ENCODE data around the gene TTC39B.

TTC39B gene

GRCh38 chr9:15220658-15221318 lies 86.2 kb downstream of the TTC39B start:
- CTCF ChIA-PET, result interaction anchor here (5.4 to 6.7 kb wide), 2 partner anchors 9 to 11 kb away, joined by 25 to 70 read pairs; no protein-coding TSS in a partner anchor
- POLR2A ChIA-PET, result no interaction called here
- no peak for TF ChIP-seq CTCF (IDR thresholded peaks at IDR 0.05; ENCODE audit: control extremely low read depth, extremely low read depth, low read depth, missing control alignments)
- no peak for DNase-seq (ENCODE audit: extremely low spot score)

GRCh38 chr9:15219546-15219945 lies 87.5 kb downstream of the TTC39B start:
- TF ChIP-seq CTCF (IDR thresholded peaks at IDR 0.05; ENCODE audit: control extremely low read depth, extremely low read depth, low read depth, missing control alignments), result no peak
- ChIA-PET POLR2A (no interaction called here), CTCF (interaction anchor here (1.7 to 6.7 kb wide), 3 partner anchors 8 to 387 kb away, joined by 5 to 70 read pairs (median 25); no protein-coding TSS in a partner anchor)
- DNase-seq (ENCODE audit: extremely low spot score), result no peak

GRCh38 chr9:15218994-15219393 lies 88.0 kb downstream of the TTC39B start:
- CTCF ChIA-PET, result interaction anchor here (0.8 to 5.4 kb wide), 3 partner anchors 9 to 388 kb away, joined by 3 to 25 read pairs (median 5); no protein-coding TSS in a partner anchor
- no peak for TF ChIP-seq CTCF (IDR thresholded peaks at IDR 0.05; ENCODE audit: control extremely low read depth, extremely low read depth, low read depth, missing control alignments)
- DNase-seq (ENCODE audit: extremely low spot score), result no peak
- POLR2A ChIA-PET, result no interaction called here

GRCh38 chr9:15213249-15213648 lies 93.8 kb downstream of the TTC39B start:
- ChIA-PET POLR2A (no interaction called here), CTCF (interaction anchor here (0.8 to 5.0 kb wide), 11 partner anchors 9 to 394 kb away, joined by 3 to 70 read pairs (median 4); no protein-coding TSS in a partner anchor)
- no peak for TF ChIP-seq CTCF (IDR thresholded peaks at IDR 0.05; ENCODE audit: control extremely low read depth, extremely low read depth, low read depth, missing control alignments)
- DNase-seq (ENCODE audit: extremely low spot score), result no peak

GRCh38 chr9:15211815-15212495 lies 95.1 kb downstream of the TTC39B start:
- CTCF ChIA-PET, result interaction anchor here (0.6 to 5.0 kb wide), 18 partner anchors 11 to 572 kb away, joined by 3 to 70 read pairs (median 4); partner anchors contain the start of gene CCDC171
- no peak for DNase-seq (ENCODE audit: extremely low spot score)
- TF ChIP-seq CTCF (IDR thresholded peaks at IDR 0.05; ENCODE audit: control extremely low read depth, extremely low read depth, low read depth, missing control alignments), result no peak
- POLR2A ChIA-PET, result no interaction called here

- DNase-seq (ENCODE audit: extremely low spot score), result peak; percentile 53
- CTCF ChIA-PET, result interaction anchor here (0.7 to 5.0 kb wide), 26 partner anchors 9 to 455 kb away, joined by 3 to 70 read pairs (median 4); partner anchors contain the start of gene CCDC171
- TF ChIP-seq CTCF (IDR thresholded peaks at IDR 0.05; ENCODE audit: control extremely low read depth, extremely low read depth, low read depth, missing control alignments), result peak; percentile 85
- POLR2A ChIA-PET, result interaction anchor here (0.6 kb wide), 1 partner anchor 191 kb away, joined by 7 read pairs; no protein-coding TSS in a partner anchor
These were observed 95.7 kb downstream of the TTC39B start for GRCh38 chr9:15211160-15211814.

All from GM10248 (cell line).